NCI-H1436 (cell line): ENCODE data around the gene CLTA.
"Not testable (repeated sequence)": the region's sequence is repeated elsewhere in the genome, so short reads cannot be mapped to it uniquely, and the experiment has no call there.

Experiments used
- DNase-seq: peaks from one replicate; lab custom pipeline; 2025; lab: John Stamatoyannopoulos, UW

Gene CLTA

GRCh38 chr9:36188212-36188611, 2.5 kb upstream of the CLTA start:
- no peak for DNase-seq

DNA sequence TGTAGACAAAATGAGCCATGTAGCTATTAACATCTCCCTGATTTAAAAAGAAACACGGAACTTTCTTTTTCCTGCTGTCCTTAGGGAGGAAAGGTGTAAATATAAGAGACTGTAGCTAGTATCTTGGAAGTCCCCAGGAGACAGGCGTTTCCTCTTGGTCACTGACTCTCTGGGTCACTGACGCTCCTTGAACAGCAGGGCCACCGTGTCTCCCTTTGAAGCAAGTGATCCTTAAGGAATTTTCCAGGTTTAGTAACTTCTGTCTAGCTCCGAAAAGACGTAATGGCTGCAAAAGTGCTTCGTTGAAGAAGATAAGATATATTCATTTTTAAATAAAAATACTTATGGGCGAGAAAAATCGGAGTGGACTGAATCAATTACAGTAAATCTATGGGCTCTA, 745 bp upstream of the CLTA start:
- no peak for DNase-seq

DNA sequence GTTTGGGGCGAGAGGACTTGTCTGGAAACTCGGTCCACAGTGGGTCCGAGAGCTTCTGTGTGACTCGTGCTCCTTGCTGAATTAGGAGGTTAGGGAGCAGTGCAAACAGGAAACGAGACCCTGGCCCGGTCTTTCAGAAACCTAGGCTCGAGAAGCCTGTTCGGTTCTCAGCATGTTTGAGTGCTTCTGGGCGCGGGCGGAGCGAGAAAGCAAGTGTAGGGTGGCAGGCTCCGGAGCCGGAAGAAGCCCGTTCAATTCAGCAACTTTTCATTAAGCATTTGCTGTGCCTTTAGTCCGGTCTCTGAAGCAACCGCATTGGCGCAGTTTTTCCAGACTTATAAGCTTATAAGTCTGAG, 547 bp downstream of the CLTA start:
- DNase-seq = no peak

- no peak for DNase-seq
Observed at GRCh38 chr9:36191686-36192085, 965 bp downstream of the CLTA start.

DNA sequence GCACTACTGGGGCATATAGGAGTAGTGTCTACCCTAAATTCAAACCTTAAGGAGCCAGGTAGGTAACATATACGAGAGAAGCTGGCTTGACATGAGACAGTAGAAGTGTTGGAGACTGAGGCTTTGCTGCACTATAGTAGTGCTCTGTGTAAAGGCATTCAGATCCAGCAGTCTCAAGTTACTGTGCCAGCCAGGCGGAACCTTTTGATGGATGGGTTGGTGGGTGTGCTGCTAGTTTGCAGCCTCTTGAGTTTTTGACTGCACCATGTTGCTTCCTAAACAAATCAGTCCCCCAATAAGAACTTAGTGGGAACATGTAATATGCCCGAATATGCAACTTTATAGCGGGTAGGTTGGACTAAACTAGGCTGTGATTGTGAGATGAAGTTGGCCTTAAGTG, 1.5 kb downstream of the CLTA start:
- DNase-seq = no peak

GRCh38 chr9:36193023-36193422, 2.3 kb downstream of the CLTA start:
- no peak for DNase-seq

GRCh38 chr9:36194326-36195000, 3.7 kb downstream of the CLTA start:
- DNase-seq = no peak

- DNase-seq = no peak
Observed at GRCh38 chr9:36204906-36205547, 14.3 kb downstream of the CLTA start.

DNA sequence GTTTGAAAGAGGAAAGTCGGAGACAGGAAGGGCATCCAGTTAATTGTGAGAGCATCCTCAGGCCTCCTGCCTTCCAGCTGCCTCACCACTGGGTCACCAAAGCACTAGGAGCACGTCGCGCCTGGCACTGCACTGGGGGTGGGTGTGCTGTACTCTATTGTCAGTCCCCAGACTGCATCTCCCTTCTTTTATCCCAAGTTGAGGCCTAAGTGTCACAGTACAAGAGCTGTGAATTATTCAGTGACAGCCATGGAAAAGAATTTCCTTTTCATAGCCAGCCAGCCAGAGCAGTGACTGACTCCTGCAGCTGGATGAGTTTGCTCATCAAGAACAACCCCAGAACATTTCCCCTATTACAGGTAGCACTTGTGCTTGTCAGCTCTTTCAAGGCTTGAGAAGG, 16.3 kb downstream of the CLTA start:
- DNase-seq = no peak

DNA sequence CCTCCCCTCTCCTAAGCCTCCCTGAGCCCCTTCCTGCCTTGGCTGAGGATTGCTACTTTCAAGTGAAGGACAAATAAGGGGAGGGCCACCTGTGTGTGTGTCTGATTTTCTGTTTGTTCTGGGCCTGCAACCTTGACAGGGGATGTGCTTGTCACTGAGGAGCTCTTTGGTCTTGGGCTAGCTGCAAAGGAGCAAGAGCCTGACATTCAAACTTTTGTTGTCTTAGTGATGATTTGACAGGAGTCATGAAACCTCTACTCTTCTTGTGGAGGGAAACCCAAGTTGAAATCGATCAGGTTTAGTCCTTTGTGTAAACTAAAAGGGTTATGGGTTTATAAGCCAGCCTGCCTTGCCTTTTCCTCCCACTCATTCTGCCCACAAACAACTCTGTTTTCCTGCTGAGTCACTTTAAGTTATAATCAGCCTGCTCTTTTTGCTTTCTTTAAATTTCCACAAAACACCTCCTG, 16.9 kb downstream of the CLTA start:
- no peak for DNase-seq

DNA sequence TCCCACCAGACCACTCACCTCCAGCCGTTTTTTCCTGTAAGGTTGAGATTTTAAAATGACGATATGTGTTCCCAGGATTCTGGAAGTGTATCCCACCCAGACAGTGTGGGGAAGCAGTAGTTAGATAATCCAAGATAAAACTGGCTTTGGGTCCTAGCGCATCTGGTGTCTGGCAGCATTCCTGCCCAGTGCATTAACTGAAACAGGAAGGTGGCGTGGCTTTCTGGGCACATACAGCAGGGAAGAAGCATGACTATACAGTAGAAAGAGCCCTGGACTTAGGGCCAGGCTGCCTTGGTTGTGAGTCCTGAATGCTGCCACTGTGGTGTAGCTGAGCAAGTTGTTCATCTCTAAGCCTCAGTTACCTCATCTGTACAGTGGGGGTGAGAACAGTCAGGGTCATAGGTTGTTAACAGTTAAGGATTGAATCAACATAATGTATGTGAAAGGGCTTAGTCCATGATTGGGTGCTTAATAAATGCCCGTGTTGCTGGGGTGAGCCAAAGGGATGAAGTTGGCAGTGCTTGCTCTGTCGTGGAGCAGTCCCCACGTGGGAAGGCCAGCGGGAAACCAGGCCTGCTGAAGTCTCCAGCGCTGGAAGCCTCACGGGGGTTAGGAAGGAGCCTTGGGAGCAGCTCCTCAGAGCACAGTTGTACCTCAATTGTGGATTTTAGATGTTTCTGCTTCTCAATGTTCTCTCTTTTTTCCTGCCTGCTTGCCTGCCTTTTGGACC, 18.0 kb downstream of the CLTA start:
- no peak for DNase-seq

DNA sequence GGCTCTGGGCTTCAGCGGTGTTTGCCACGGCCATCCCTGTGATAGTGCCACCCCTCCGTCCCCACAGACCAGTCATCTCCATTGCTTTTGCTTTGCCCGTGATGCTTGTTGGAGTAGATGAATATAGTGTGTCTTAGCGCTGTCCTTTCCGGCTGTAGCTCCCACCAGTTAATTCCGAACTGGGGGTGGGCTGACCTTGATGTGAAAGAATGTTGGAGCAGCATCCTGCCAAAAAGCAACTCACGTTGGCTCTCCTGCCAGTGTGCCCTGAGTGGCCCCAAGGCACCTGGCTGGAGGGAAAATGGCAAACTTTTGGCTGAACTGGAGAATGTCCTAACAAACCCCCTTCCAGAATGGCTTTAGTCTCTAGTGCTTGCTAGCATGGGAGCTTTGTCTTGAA, 20.0 kb downstream of the CLTA start:
- no peak for DNase-seq

DNA sequence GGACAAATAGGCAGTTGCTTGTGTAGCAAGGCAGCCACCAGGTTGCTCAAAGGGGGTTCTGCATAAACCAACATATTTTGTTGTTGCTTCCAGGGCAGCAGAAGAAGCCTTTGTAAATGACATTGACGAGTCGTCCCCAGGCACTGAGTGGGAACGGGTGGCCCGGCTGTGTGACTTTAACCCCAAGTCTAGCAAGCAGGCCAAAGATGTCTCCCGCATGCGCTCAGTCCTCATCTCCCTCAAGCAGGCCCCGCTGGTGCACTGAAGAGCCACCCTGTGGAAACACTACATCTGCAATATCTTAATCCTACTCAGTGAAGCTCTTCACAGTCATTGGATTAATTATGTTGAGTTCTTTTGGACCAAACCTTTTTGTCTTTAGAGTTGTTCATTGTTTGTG, 20.8 kb downstream of the CLTA start:
- no peak for DNase-seq

DNA sequence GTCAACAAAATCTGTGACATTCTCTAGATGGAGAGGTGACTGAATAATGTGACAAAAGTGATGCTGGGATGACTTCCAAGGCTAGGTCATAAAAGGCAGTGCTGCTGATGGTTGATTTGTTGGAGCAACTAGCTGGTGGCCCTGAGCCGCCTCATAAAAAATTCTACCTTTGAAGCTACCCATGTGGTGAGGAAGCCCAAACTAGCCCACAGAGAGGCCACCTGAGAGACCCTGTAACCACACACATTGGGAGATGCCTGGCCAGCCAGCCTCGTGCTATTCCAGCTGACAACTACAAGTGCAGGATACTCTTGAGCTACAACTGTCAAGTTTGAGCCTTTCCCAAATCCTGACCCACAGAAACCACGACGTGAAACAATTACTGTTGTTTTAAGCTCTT, 22.7 kb downstream of the CLTA start:
- DNase-seq = no peak

- DNase-seq = no peak
Observed at GRCh38 chr9:36213989-36214388, 23.3 kb downstream of the CLTA start.

DNA sequence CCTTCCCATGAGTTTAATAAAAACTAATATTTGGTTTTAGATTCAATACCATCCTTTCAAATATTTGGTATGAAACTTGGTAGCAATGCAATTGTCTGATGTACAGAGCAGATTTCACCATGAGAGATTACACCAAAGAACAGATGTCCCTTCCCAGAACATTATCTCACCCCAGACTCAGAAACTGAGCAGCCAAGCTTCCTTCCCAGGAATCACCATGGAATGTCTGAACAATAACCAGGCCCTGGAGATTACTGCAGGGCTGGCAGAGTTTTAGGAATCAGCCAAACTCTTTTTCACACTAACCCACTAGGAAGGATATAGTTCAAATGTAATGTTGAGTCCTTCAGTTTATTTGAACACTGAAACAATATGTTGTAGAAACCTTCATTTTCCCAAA, 23.9 kb downstream of the CLTA start:
- DNase-seq = no peak

GRCh38 chr9:36217256-36217968, 26.7 kb downstream of the CLTA start:
- no peak for DNase-seq

DNA sequence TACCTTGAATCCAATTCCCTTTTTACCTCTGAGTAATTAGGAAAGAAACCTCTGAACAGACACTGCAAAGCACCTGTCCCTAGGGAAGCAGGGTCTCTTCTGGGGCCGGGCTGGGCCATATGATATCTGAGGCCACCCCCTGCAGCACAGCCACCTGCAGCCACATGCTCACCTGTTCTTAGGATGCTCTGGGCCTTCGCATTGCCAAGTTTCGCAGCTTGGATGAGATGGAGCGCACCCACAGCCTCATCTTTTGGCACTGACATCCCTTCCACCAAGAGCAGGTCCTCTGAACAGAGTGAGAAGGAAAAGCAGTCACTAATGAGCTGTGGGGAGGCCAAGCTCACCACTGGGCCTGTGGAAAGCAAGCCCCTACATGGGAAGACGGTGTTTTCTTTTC, 27.3 kb downstream of the CLTA start:
- no peak for DNase-seq

DNA sequence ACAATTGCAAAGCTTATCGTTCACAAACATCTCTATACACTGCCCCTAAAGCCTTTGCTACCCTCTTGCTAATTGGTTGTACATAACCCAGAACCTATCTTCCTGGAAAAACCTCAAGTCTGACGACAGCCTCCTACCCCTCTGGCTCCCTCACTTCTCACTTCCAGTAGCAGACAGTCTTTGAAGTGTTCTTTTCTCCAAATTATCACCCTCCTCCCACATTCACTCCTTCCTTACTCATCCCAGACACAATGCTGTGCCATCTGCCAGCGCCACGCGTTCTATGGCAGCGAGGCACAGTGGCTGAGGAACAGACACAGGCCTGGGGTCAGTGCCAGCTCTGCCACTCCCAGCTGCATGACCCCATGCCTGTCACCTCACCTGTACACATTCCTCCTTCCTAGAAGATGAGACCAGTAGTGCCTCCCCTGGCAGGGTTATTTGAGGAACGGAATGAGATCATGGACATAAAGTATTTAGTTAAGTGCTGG, 27.7 kb downstream of the CLTA start:
- no peak for DNase-seq

DNA sequence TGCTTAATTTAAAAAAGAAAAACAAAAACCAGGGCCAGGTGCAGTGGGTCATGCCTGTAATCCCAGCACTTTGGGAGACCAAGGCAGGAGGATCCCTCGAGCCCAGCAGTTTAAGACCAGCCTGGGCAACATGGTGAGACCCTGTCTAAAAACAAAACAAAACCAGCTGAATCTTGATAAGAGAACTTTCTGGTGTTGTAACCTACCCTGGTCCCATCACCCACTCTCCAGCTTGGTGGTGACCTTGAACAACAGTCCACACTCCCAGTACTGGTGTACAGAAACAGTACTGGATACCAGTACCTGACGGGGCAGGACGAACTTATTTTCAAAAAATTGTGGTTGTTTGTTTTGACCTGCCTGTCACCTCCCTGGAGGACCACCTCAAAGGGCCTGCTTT, 30.9 kb downstream of the CLTA start:
- DNase-seq = no peak

- DNase-seq = no peak
Observed at GRCh38 chr9:36222449-36222848, 31.7 kb downstream of the CLTA start.

- DNase-seq = no peak
Observed at GRCh38 chr9:36237230-36237629, 46.5 kb downstream of the CLTA start.

GRCh38 chr9:36239205-36239604, 48.5 kb downstream of the CLTA start:
- DNase-seq = not testable (repeated sequence)
